T-helper 2 cell (primary cell): ENCODE data around the gene PARP1.
"Not testable (repeated sequence)": the region's sequence is repeated elsewhere in the genome, so short reads cannot be mapped to it uniquely, and the experiment has no call there.

Experiments used
- DNase-seq, 5 experiments: peaks; one replicate each; pipeline versions ENCODE4 v3.0.0 to v3.0.0-alpha.2; 2012 to 2022
- total RNA-seq, 2 donors: gene quantifications; one replicate each; lab custom pipeline; 2026; lab: John Stamatoyannopoulos, UW

The PARP1 gene
- 99.8 to 163 reads per million in 2 donors for total RNA-seq

DNA sequence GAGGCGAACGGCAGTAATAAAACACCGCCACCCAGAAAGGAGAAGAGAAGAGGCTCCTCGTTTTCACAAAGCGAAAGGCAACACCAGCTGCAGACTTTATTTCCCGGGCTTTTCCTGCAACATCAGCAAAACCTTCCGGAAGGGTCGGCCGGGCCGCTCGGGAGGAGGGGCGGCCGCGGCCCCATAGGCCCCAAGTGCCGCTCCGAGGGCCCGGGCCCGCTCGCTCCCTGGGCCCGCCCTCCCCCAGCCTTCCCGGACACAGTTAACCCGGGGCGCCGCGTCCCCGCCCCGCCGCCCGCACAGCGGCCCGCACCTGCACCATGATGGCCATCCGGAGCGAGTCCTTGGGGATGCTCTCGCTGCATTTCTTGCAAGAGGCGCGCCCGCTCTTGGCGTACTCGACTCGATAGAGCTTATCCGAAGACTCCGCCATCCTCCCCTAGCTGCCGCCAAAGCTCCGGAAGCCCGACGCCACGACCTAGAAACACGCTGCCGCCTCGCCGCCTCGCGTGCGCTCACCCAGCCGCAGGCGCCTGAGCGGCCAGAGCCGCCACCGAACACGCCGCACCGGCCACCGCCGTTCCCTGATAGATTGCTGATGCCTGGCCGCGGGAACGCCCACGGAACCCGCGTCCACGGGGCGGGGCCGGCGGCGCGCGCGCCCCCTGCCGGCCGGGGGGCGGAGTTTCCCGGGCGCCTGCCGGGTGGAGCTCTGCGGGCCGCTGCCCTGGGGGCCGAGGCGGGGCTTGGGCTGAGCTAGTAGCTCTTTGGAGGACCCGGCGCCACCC is at the start of gene PARP1:
Gene PARP1, minus strand, starts transcription at position 597 of the 788 bp plus-strand sequence. Its CDS starts 164 bp downstream, at position 433.
- DNase-seq, result peak; percentile 78 to 95 (median 85)

DNA sequence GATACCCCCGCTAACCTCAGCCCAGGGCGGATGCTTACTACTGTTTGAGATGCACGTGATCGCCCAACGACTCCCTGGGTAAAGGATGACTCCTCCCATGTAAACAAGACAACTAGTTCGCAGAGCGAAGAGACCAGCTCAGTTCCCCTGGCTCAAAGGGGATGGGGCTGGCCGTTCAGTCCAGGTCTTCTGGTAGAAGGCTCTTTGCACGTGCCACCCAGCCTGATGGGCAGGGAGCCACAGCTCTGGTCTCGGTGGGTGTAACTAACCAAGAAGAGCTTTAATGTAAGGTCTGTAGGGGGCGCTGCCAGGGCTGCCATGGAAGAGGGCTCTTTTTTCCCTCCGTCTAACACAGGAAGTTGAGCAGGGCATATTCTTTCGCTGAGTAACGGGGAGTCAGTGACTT is 49.4 kb upstream of the PARP1 start:
- DNase-seq, result peak in 4 of 5 experiments; percentile 21 to 74 (median 42)

DNA sequence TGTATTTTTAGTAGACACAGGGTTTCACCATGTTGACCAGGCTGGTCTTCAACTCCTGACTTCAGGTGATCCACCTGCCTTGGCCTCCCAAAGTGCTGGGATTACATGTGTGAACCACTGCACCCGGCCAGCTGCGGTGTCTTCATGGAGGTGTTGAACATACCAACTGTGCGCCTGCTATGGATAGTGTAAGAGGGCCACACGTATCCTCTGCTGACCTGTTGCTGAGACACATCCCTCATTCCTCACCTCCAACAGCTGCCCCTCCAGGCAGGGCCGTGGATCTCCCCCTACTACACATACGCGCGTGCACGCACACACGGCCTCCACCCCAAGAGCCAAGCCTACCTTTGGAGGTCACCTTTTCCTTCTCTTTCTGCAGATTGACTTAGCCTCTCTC is 48.0 kb upstream of the PARP1 start:
- DNase-seq, result no peak

DNA sequence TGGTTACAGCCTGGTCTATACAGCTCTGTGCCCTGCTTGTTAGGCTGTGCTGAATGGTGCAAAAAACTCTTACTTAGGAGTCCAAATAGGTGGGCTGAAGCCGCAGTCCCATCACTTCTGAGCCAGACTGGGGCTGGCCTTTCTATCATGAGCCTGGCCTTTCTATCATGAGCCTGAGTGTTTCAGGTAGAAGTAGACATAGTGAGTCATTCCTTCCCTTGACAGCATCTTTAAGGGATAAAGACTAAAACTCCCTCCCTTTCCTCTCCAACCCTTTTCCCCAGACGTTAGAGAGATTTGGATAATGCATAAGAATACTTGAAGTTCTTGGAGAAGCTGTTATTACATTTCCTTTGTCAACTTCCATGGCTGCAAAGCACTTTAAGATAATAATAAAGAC is 46.5 kb upstream of the PARP1 start:
- DNase-seq, result no peak

DNA sequence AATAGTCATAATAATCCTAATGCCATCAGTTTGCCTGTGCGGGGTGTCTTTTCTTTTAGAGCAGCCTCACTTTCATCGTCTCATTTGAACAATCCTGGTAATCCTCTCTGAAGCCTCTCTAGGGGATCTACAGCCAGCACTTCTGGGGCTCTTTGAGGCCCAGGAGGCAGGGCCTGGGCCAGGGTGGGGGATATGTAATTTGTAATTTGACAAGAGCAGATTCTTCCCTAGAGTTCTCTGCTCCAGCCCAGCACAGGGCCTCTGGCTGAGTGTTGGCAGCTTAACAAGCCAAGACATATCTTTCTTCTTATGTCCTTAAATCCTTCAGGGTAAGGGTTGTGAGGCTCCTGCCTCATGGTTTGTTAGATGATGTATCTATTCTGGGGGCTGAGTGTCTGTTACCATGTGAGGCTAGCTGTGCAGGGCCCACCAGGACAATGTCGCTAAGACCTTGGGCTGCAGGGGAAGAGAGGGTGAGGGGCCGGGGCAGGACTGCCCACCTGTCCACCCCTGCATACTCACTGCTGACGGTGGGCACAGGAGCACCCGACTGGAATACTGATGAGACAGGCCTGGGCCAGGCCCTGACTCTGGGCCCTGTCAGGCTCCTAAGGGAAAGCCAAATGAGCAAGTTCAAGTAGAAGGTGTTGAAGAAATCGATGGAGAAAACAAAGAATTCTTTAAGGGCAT is 45.3 kb upstream of the PARP1 start:
- DNase-seq, result no peak

DNA sequence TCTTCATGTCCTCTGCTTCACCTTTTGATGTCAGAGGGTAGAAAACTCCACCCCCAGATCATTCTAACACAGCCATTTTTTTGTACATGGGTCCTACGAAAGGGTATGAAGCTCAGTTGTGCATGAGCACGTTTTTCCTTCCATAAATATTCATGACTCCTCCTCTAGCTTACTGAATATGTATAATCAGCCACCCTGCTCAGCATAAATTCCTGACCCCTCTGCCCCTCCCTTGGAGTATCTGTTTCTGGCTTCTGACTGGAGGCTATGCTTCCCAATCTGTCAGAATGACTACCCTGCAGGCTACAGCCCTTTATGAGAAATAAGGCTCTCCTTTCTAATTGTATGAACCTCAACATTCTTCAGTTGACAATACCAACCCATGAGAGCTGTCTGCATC is 42.8 kb upstream of the PARP1 start:
- no peak for DNase-seq

DNA sequence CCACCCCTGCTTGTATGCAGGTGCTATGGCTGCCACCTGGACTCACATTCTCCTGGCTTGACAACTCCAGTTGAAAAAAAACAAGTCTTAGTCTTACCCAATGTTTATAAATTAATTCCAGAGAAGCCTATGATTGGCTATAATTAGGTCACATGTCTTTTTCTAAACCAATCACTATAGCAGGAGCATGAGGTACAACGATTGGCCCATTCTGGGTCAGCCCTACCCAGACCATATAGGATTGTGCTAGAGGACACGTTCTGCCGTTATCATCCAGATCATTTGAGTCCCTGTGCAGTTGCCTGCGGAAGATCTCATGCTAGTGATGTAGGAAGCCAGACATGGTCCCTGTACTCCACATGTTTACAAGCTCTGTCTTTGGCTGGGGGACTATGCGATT is 41.9 kb upstream of the PARP1 start:
- no peak for DNase-seq

DNA sequence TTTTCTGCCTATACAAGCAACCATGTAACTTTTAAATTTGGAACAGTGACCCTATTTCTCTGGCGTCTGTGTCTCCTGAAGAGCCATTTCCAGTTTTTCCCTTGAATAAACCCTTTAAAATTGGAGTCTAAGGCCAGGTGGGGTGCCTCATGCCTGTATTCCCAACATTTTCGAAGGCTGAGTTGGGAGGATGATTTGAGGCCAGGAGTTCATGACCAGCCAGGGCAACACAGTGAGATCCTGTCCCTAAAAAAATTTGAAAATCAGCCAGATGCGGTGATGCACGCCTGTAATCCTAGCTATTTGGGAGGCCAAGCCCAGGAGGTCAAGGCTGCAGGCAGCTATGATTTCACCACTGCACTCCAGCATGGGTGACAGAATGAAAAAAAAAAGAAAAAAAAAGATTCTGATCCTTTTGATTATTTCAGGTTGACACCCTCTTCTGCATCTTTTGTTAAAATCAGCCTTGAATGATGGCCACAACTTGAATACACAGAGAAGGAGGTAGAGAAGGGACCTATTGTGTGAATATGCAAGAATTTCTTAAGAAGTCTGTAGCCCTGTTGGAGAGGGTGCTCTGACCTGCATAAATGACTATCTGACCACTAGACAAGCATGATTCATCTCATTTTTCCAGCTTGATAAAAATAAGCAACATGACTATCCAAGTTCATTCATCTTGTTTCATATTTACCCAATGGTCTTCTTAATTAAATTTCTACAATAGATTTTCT is 40.2 kb upstream of the PARP1 start:
- DNase-seq, result no peak

DNA sequence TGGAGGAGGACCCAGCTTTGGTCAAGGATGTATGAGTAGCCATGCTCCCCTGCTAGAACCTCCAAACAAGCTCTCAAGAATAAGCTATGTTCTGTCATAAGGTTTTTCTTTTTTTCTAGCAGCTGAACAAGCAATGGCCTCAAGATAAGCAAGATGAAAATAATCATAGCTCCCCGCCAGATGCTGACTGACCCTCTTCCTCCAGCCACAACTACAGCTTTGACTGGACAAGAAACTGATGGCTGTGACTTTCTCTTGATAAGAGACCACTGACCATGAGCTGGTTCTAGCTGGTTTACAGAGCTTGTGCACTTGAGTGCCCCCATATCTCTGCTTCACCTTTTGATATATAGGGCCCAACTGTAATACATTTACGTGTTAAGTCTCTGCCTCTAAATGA is 38.2 kb upstream of the PARP1 start:
- DNase-seq, result no peak

DNA sequence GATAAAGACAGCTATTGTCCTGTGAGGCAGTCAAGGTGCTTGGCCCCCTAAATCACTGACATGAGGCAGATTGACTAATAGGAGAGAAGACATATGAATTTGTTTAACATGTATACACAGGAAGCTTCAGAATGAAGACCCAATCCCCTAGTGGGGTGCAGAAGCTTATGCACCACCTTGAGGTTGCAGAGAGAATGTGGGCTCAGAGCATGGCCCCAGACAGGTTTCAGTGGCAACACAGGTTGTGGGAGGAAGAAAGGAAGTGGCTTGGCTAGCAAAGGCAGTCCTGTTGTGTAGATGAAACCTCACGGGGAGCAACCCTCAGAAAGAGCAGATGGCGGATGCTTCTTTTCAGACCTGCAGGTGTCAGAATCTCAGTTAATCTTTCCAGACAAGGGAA is 37.0 kb upstream of the PARP1 start:
- DNase-seq, result peak in 3 of 5 experiments; percentile 28 to 97 (median 73)

DNA sequence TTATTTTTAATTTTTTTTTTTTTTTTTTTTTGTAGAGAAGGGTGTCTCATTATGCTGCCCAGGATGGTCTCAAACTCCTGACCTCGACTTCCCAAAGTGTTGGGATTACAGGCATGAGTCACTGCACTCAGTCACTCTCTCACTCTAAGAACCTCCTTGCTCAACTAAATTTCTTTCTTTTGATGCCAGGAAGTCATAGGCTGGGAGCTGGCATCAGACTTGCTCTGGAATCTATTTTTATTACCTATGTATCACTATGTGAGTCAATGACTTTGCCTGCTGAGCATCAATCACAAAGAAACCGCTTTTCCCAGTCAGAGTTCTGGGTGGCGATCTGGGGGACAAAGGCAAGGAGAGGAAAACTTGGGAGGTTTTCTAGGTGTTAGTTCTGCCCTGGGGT is 35.5 kb upstream of the PARP1 start:
- no peak for DNase-seq

DNA sequence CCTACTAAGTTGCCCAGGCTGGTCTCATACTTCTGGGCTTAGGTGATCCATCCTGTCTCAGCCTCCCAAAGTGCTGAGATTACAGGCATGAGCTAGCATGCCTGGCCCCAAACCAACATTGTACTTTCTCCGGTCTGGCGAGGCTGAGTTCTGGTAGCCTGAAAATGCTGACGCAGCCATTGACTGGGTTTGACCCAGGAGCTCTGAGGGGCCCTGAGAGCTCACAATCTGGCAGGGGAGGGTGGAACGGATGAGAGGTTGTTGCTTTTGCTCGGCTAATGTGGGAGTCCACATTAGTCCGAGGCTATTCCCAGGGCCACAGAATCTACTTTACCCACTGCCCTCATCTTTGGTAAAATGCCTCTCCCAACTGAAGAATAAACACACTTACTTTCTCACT is 35.1 kb upstream of the PARP1 start:
- no peak for DNase-seq

DNA sequence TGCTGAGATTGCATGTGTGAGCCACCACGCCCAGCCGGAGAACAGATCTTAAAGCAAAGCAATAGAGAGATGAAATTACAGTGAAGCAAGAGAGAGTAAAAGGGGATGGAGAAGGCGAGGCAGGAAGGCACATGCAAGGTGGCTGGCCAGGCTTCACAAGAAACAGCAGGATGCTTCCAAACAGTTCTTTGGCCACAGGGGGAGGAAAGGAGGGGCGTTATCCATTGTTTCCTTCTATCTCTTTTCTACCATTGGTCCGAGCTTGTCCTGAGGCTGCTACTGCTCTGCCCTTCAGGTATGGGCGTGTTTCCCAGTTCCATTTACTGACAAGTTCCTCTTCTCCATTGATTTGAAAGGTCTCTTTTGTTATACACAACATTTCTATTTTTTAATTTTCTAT is 33.7 kb upstream of the PARP1 start:
- DNase-seq, result no peak

DNA sequence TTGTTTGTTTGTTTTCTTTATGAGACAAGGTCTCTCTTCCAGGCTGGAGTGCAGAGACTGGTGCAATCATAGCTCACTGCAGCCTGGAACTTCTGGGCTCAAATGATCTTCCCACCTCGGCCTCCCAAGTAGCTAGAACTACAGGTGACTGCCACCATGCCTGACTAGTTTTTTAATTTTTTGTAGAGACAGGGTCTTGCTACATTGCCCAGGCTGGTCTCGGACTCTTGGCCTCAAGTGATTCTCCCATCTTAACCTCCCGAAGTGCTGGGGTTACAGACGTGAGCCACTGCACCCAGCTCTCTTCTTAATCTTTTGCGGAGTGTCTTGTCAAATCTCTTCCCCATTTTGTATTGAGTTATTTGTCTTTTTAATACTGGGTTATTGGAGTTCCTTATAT is 32.6 kb upstream of the PARP1 start:
- DNase-seq, result no peak

DNA sequence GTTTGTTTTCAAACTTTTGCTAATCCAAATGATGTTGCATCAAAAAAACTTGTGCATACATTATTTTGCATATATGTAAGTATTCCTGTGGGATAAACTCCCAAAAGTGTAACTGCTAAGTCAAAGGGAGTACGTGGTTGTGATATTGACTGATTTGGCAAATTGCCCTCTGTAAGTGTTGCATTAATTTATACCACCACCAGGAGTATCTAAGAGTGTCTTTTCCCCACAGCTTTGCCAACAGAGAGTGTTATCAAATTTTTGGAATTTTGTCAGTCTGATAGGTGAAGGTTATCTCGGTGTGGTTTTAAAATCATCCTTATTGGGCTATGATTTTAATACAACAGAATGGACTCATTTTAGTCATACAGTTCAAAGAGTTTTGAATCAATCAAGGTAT is 30.1 kb upstream of the PARP1 start:
- DNase-seq, result no peak

DNA sequence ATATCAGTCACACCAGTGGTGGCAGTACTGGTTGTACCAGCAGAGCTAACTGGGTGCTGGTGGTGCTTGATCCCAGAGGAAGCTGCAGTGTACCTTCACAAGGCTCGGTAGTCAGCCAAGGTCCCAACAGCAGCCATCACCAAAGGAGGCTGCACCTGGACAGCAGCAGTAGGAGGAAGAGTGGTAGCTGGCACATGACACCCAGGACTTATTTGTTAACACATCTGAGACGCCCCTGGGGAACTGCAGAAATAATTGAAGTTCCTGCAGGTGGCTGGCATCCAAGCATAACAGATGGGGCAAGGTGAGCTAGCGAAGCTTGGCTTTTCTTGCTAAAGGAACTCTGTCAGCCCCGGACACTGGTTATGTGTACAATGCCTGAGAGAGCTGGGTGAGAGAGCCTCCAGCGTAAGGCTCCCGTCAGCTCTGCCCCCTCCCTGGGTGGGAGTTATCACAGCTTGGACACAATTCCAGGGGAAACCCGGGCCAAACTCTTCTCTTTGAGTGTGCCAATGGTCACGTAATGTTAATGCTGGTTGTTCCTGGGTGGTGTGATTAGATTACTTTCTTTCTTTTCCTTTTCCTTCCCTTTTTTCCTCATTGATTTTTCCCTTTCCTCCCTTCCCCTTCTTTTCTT is 29.1 kb upstream of the PARP1 start:
- DNase-seq, result no peak

DNA sequence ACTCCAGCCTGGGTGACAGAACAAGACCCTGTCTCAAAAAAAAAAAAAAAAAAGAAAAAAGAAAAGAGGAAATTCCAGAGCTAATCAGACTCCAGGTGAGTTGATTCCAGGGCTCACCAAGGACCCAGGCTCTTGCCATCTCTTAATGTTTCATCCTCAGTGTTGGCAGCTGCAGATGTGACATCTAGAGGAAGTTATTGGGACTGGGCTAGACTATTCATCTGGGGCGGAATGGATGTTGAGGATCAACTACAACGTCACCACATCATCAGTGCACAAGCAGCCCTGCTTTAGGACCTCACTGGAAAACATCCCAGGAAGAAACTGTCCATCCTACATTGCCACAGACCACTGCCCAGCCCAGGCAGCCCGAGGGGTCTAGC is 28.6 kb upstream of the PARP1 start:
- DNase-seq, result no peak

DNA sequence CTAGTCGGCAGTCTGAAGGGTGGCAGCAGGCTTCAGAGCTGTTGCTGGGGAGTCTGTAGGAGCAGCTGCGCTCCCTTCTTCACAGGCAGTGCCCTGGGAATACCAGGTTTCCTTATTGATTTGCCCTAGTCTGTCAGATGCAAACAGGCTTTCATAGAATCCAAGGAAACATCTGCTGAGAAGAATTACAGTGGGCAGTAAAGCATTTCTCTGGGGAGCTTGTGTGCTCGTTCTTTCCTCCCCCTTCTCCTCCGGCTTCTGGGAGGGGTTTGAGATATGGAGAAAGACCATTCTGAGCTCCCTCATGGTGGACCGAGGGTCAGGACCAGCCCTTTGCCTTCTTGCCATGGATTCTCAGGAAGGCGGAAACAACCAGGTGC is 25.4 kb upstream of the PARP1 start:
- no peak for DNase-seq

DNA sequence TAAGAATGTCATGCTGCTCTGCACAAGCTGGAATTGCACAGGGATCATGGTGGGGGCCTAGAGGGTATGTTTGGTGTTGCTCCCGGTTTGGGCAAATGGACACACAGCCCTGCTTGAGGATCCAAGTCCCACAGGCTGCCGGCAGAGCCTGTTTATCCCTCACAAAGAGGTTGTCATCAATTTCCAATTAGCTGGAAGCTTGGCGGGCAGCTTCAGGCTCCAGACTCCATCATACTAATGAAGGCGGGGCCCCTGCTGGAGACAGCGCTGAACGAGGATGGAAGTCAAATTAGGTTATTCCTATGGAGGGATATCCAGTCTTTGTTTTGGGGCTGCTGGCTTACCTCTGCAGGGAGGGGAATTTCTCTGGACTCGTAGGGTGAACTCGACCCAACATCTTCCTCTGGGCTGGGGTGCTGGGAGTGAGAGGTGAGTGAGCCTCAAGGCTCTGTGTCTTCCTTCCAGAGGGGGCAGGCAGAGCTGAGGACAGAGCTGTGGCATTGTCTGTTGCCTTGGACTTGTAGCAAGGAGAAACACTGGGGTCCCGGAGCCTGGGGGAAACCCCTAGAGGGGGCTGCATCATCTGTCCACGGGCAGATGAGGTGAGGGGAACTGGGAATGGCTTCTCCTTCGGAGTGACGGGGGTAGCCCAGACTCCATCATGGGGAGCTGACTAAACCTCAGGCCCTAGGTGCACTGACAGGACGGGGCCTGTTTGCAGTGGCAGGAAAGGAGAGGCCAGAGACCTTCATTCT is 24.9 kb upstream of the PARP1 start:
- DNase-seq, result no peak

DNA sequence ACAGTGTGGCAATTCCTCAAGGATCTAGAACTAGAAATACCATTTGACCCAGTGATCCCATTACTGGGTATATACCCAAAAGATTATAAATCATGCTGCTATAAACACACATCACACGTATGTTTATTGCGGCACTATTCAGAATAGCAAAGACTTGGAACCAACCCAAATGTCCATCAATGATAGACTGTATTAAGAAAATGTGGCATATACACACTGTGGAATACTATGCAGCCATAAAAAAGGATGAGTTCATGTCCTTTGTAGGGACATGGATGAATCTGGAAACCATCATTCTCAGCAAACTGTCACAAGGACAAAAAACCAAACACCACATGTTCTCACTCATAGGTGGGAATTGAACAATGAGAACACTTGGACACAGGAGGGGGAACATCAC is 24.0 kb upstream of the PARP1 start:
- not testable (repeated sequence) for DNase-seq

DNA sequence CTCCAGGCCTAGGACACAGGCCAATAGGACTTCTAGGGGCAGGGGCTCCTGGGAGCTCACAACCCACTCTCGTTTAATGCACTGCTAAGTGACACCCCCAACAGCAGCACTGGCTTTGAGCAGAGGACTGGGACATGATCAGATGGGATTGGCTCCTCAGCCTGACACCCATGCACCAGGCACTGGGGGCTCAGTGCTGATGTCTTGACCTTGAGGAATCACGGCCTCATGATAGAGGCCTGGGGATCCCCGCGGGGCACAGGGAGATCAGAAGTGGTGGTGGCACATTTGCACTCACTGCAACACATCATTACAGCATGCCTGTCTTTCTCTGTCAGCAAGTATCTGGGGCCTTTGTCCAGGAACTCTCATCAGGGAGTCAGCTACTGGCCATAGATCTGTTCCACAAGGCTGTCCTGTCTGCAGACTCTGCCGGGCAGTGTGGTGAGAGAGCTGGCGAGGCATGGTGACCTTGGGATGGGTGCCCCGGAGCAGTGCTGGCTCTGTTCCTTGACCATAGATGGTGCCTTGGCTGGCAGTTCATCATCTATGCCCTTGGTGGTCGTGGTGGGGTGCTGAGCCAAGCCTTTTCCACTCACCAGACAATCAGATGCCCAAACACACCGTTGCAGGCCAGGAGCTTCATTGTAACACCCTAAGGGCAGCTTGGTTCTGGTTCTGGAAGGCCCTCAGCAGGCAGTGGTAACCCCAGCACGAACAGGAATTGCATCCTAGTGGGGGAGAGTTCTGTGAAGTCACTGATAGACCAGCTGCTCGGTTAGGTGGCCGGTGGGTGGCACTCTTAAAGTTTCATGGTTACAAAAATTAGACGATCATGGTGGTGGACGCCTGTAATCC is 22.2 kb upstream of the PARP1 start:
- DNase-seq, result no peak
